ENCODE results near the gene TKFC. TPM values are rescaled to one million over a fixed set of nuclear protein-coding genes. Genes with fewer than 3 reads are reported as not detected.

Gene TKFC
- polyA plus RNA-seq, 1 experiment, result 20.3 TPM

DNA sequence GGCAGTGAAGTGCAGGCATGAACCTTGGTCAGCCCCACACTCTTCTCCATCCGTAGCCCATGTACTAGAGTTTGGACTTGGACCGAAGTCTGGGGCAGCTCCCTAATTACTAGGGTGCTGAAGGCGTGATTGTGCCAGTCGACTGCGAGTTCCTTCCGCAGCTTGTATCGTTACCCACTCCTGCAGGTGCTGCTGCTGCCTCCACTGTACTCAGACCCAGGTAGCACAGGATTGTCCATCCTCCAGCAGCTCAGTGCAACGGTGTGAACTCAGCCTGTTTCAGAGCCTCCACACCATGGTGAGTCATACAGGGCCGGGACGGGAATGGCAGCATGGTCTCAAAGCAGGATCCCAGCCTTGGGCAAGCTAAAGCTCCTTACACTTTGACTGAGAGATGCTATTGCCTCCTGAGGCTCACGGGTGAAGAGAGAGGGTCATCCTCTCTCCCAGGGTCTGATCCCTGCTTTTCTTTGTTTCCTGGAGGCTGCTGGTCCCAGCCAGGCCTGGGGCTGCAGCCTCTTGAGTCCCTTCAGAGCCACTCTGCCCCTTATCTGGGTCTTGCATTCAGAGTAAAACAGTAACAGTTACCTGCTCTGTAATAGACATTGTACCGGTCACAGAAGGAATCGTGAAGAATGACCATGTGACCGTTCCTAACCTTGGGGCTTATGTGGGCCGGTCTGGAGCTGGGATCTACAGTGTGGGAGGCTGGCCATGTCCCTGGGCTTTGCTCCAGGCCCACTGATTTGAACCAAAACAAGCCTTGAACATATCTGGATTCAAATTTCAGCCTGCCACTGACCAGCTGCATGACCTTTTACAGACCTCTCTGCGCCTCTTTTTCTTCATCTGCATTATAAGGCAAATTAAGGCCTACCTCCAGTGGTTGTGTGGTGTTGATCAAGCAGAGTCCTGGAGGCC, 1.7 kb downstream of the TKFC start:
- Histone ChIP-seq H3K4me3 (ENCODE audit: low read depth, low read length) (no peak overlapping the region), H3K27ac (ENCODE audit: low read depth, low read length) (peak overlapping the region; percentile 39), H3K27me3 (ENCODE audit: control insufficient read depth, insufficient read depth, low read length) (no peaks in the 10 kb centered on the region), H3K9me3 (ENCODE audit: control insufficient read depth, insufficient read depth, low read length) (no peaks in the 10 kb centered on the region; the same call in 1 of the 2 replicates)
- ChIA-PET POLR2A (interaction anchor here (1.0 to 2.5 kb wide), 4 partner anchors 24 to 55 kb away, joined by 3 to 15 read pairs (median 5); partner anchors contain the start of genes CYB561A3 and TMEM138), CTCF (interaction anchor here (0.9 to 10.2 kb wide), 7 partner anchors 27 to 304 kb away, joined by 3 to 519 read pairs (median 6); partner anchors contain the start of genes CYB561A3, TMEM138 and TMEM216)
- TF ChIP-seq, protein P1, sequence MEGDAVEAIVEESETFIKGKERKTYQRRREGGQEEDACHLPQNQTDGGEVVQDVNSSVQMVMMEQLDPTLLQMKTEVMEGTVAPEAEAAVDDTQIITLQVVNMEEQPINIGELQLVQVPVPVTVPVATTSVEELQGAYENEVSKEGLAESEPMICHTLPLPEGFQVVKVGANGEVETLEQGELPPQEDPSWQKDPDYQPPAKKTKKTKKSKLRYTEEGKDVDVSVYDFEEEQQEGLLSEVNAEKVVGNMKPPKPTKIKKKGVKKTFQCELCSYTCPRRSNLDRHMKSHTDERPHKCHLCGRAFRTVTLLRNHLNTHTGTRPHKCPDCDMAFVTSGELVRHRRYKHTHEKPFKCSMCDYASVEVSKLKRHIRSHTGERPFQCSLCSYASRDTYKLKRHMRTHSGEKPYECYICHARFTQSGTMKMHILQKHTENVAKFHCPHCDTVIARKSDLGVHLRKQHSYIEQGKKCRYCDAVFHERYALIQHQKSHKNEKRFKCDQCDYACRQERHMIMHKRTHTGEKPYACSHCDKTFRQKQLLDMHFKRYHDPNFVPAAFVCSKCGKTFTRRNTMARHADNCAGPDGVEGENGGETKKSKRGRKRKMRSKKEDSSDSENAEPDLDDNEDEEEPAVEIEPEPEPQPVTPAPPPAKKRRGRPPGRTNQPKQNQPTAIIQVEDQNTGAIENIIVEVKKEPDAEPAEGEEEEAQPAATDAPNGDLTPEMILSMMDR (IDR thresholded peaks at IDR 0.05; ENCODE audit: low read depth, low read length), result no peak
- DNase-seq (ENCODE audit: low read depth, low spot score), result no peak

DNA sequence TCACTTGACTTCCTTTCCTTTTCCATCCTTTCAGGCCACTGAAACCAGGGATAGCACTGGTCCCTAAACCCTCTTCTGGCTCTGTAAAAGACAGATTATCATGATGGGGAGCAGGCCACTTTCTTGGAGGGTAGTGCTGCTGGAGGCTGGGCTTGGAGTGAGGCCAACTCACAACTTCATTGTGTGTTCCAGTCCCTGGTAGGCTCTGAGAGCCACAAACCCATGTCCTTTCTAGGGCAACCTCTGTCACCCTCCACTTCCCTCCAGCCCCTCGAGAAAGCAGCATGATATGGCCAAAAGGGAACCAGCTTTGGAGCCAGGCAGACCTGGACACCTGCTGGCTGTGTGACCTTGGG, 2.3 kb downstream of the TKFC start:
- Histone ChIP-seq H3K27me3 (ENCODE audit: control insufficient read depth, insufficient read depth, low read length) (no peaks in the 10 kb centered on the region), H3K9me3 (ENCODE audit: control insufficient read depth, insufficient read depth, low read length) (no peaks in the 10 kb centered on the region; the same call in 1 of the 2 replicates), H3K4me3 (ENCODE audit: low read depth, low read length) (no peak overlapping the region), H3K27ac (ENCODE audit: low read depth, low read length) (no peak overlapping the region)
- no peak for DNase-seq (ENCODE audit: low read depth, low spot score)
- TF ChIP-seq, protein P1 (IDR thresholded peaks at IDR 0.05; ENCODE audit: low read depth, low read length), result no peak
- ChIA-PET POLR2A (interaction anchor here (1.4 to 1.7 kb wide), 3 partner anchors 27 to 52 kb away, joined by 3 to 13 read pairs (median 12); partner anchors contain the start of genes CYB561A3 and TMEM138), CTCF (interaction anchor here (0.8 to 10.2 kb wide), 24 partner anchors 10 to 303 kb away, joined by 3 to 519 read pairs (median 7); partner anchors contain the start of genes CYB561A3, TMEM138 and TMEM216)

DNA sequence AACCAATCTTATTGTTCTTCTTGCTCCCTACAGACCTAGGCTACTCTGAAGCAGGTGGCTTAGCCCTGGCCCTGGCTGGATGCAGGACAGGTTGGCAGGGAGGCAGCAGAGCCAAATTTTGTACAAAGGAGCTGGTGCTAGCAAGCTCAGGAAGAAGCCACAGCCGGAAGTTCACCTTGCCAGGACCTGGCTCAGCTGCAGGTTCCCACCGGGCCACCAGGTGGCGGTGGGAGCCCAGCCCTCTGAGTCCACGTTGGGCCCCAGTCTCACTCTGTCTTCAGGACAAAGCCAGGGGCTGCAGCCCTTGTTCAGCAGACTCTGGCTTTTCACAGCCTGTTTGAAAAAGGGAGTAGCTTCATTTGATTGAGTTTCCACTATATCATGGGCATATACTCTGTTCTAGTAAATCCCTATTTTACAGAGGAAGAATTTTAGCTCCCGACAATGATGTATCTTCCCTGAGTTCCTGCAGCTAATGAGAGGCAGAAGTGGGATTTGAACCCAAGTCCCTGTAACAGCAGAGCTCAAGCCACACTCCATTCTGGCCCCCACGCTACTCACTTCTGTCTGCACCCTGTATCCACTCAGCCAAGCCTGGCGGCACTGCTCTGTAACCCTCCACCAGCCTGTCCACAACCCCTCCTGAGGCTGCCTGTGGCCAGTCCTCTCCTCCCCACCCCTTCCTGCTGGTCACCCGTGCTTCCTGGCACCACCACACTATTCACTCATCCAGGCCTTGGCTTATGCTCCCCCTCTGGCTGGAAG, 3.3 kb downstream of the TKFC start:
- CTCF ChIA-PET, result interaction anchor here (0.6 to 10.2 kb wide), 42 partner anchors 9 to 302 kb away, joined by 3 to 519 read pairs (median 6); partner anchors contain the start of genes CYB561A3, TMEM138 and TMEM216
- H3K27me3 ChIP-seq (ENCODE audit: control insufficient read depth, insufficient read depth, low read length), result no peaks in the 10 kb centered on the region
- no peaks in the 10 kb centered on the region; the same call in 1 of the 2 replicates for H3K9me3 ChIP-seq (ENCODE audit: control insufficient read depth, insufficient read depth, low read length)
- peak; percentile 45 for DNase-seq (ENCODE audit: low read depth, low spot score)
- no peak overlapping the region for H3K27ac ChIP-seq (ENCODE audit: low read depth, low read length)
- TF ChIP-seq, protein P1 (IDR thresholded peaks at IDR 0.05; ENCODE audit: low read depth, low read length), result peak; percentile 99
- POLR2A ChIA-PET, result interaction anchor here (1.4 to 1.7 kb wide), 3 partner anchors 26 to 50 kb away, joined by 3 to 13 read pairs (median 12); partner anchors contain the start of genes CYB561A3 and TMEM138
- H3K4me3 ChIP-seq (ENCODE audit: low read depth, low read length), result no peak overlapping the region

DNA sequence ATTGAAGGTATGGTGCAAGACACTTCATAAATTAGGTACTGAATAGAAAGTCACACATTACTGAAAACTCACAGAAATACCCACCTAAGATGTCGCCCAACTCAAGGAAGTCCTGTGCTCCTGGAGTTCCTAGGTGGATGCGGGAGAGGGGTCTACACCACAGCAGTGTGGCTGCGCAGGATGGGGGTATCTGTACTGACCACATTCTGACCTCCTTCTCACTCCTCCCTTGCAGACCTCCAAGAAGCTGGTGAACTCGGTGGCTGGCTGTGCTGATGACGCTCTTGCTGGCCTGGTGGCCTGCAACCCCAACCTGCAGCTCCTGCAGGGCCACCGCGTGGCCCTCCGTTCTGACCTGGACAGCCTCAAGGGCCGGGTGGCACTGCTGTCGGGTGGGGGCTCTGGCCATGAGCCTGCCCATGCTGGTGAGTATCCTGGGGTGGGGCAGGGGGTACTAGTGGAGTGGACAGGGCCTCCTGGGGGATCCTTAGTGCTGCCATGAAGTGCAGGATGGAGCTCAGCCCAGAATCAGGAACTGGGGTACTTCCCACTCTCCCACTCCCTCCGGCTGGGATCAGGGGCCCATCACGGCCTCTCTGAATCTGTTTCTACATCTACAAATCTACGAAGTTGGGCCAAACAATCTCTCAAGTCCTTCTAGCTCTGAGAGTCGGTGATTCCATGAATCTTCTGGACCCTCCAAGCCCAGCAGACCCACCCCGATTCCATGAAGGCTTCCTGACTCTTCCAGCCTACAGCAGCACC, 4.9 kb downstream of the TKFC start:
- no peak overlapping the region for H3K4me3 ChIP-seq (ENCODE audit: low read depth, low read length)
- no peaks in the 10 kb centered on the region for H3K27me3 ChIP-seq (ENCODE audit: control insufficient read depth, insufficient read depth, low read length)
- ChIA-PET POLR2A (interaction anchor here (1.0 kb wide), 1 partner anchor 24 kb away, joined by 3 read pairs; the partner anchor contains the start of gene CYB561A3), CTCF (interaction anchor here (1.3 to 10.2 kb wide), 7 partner anchors 10 to 109 kb away, joined by 4 to 519 read pairs (median 17); partner anchors contain the start of genes CYB561A3, TMEM138 and TMEM216)
- TF ChIP-seq, protein P1 (IDR thresholded peaks at IDR 0.05; ENCODE audit: low read depth, low read length), result no peak
- no peak for DNase-seq (ENCODE audit: low read depth, low spot score)
- no peaks in the 10 kb centered on the region; the same call in 1 of the 2 replicates for H3K9me3 ChIP-seq (ENCODE audit: control insufficient read depth, insufficient read depth, low read length)
- no peak overlapping the region for H3K27ac ChIP-seq (ENCODE audit: low read depth, low read length)

Measured in AG04450 (cell line).